GM12864 (cell line): ENCODE data around the gene PCGF3.
"Not testable (repeated sequence)": the region's sequence is repeated elsewhere in the genome, so short reads cannot be mapped to it uniquely, and the experiment has no call there.

Experiments used
- DNase-seq: peaks from one replicate; pipeline ENCODE4 v3.0.0-alpha.2; 2011; ENCODE audit warnings: low read depth
- H3K4me3 ChIP-seq: 2 replicates; pipeline ENCODE4 v1.5.1; 2011; ENCODE audit warnings: mild to moderate bottlenecking, low read depth, low read length, control low read depth
- TF ChIP-seq, protein P1 (sequence below): IDR thresholded peaks from 2 replicates; pipeline ENCODE4 v1.5.1; 2011; ENCODE audit warnings: low read depth, mild to moderate bottlenecking, moderate library complexity, low read length, control low read depth, inconsistent platforms; ENCODE audit errors: missing control alignments

PCGF3 gene

DNA sequence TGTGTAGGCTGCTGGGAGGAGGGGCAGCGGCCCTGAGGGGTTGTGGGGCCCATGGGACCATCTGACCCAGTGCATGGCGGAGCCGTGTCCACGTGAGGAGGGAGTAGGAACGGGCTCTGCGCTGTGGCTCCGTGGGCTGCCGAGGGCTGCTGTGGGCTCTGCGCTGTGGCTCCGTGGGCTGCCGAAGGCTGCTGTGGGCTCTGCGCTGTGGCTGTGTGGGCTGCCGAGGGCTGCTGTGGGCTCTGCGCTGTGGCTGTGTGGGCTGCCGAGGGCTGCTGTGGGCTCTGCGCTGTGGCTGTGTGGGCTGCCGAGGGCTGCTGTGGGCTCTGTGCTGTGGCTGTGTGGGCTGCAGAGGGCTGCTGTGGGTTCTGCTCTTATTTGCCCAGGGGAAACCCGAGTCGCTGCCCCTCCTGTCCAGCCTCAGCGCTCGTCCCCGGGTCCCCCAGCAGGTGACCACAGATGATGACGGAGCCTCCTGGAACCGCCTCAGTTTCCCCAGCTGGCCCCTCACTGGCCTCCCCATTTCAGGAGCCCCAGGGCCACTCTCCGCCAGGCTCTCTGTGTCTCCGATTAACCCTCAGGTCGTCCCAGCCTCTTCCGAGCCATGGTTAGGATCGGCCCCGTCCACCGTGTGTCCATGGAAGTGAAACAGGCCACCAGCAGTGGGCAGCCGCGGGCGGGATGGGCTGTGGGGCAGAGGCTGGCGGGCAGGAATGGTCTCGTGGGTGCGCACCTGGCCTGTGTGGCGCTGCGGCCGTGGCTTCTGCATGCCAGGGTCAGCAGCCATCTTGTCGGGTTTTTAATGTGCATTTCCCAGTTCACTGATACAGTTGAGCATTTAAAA, 20.0 kb downstream of the PCGF3 start:
- no peak for DNase-seq
- no peak overlapping the region for H3K4me3 ChIP-seq
- TF ChIP-seq, protein P1, sequence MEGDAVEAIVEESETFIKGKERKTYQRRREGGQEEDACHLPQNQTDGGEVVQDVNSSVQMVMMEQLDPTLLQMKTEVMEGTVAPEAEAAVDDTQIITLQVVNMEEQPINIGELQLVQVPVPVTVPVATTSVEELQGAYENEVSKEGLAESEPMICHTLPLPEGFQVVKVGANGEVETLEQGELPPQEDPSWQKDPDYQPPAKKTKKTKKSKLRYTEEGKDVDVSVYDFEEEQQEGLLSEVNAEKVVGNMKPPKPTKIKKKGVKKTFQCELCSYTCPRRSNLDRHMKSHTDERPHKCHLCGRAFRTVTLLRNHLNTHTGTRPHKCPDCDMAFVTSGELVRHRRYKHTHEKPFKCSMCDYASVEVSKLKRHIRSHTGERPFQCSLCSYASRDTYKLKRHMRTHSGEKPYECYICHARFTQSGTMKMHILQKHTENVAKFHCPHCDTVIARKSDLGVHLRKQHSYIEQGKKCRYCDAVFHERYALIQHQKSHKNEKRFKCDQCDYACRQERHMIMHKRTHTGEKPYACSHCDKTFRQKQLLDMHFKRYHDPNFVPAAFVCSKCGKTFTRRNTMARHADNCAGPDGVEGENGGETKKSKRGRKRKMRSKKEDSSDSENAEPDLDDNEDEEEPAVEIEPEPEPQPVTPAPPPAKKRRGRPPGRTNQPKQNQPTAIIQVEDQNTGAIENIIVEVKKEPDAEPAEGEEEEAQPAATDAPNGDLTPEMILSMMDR: no peak

DNA sequence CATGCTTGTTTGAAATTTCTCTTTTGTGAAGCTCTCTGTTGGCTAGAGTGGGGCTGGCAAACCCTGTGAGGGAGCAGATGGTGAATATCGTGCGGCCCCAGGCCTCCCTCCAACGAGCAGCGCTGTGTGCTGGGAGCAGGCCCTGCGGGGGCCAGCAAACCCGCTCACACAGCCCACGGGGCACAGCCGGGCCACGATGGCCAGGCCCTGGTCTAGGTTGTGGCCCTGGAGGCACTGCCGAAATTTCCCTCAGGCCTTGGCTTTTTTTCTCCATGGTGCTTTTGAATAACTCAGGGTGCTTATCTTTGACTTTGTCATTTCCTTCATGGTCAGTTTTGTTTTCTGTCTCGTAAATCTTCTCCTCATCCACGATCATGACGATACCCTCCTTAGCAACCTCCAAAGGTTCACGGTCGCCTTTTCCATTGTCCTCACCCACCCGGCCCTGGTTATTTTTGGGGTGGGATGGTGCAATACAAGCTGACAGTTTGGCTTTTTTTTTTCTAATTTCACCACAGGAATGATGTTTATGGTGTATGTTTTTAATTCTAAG, 20.7 kb downstream of the PCGF3 start:
- no peak for DNase-seq
- TF ChIP-seq, protein P1: no peak
- no peak overlapping the region for H3K4me3 ChIP-seq

DNA sequence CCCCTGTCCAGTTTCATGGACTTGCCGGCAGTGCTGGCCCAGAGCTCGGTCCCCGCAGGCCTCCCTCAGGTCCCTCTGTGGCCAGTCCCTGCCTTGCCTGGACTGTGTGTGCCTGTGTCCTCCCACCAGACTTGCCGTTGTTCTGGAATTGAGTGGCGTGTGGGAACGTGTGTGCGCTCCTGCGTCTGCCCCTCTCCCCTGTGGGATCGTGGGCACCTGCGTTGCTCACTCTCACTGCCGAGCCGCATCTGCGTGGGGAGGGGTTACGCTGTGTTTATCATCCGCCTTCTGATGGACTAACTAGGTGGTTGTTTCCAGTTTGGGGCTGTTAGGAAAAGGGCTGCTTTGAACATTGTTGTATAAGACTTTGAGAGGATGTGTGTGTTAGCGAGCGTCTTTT, 21.2 kb downstream of the PCGF3 start:
- TF ChIP-seq, protein P1: no peak
- H3K4me3 ChIP-seq: no peak overlapping the region
- no peak for DNase-seq

DNA sequence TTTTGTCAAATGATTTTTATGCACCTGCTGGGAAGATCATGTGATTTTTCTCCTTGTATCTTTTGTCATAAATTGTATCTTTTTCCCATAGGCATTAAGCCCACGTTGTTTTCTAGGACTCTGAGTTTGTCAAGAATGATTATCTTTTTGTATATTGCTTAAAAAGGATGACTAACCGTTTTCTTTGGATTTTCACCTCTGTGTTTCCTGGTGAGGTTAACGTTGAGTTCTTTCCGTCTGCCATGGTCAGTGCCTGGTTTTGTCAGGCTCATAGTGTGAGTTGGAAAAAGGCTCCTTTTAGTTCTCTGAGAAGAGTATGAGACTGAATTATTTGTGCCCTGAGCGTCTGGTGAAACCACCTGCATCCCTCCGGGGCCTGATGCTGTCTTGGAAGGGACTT, 21.9 kb downstream of the PCGF3 start:
- no peak overlapping the region for H3K4me3 ChIP-seq
- DNase-seq: no peak
- TF ChIP-seq, protein P1: no peak

DNA sequence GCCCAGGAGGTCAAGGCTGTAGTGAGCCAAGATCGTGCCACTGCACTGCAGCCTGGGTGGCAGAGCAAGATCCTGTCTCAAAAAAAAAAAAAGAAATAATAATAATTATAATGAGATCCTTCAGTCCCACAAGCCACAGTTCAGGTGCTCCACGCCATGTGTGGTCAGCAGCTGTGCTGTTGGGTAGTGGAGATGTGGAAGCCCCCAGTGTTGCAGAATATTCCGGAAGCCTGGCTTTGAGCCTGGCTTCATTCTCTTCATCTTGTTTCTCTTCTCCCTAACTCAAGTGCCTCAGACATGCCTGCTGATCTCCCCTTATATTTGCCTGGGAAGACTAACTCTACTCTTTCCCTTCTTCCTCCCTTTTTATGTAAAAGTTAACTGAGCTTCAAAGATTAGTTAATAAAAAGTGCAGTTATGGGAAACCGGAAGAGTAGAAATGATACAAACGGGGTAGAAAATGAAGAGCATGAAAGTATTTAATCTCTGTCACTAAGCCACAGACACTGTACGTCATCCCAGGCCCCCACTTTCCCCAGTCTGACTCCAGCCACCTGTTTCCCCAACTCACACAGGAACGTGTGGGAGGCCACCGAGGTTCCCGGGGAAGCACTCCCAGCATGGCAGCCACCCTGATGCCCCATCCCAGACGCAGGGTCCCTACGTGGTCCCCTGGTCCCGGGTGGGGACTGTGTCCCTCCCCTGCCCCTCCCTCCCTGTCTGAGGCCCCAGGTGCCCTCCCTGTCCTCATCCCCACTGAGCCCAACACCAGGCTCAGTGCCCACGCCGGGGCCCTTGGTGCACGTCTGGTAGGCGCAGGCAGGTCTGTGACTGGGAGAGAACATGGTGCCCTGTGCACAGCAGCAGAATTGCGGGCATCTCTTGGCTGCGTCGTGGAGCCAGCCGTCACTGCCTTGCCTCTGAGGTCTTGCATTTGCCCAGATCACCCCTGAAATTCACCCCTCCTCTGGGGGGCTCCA, 24.0 kb downstream of the PCGF3 start:
- TF ChIP-seq, protein P1: no peak
- no peak overlapping the region for H3K4me3 ChIP-seq

DNA sequence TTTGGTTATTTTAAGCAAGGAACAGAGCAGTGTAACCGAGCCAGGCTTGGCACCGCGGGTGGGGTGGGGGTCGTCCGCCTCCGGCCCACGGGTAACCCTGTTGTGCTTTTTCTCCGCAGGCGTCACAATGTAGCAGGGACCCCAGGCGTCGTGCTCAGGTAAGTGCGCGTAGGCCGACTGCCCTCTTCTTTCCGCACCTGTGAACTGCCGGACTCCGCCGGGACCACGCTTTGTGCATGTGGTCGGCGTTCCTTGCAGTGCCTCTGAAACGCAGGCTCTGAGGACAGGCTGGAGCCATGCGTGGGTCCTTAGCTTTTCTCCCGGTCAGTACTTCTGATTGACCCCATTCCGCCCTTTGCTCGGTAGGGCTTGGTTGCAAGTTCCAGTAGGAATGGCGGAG, 24.9 kb downstream of the PCGF3 start:
- TF ChIP-seq, protein P1: no peak
- no peak overlapping the region for H3K4me3 ChIP-seq
- no peak for DNase-seq

More for the DNA sequence above, 24.0 kb downstream of the PCGF3 start:
- no peak for DNase-seq

DNA sequence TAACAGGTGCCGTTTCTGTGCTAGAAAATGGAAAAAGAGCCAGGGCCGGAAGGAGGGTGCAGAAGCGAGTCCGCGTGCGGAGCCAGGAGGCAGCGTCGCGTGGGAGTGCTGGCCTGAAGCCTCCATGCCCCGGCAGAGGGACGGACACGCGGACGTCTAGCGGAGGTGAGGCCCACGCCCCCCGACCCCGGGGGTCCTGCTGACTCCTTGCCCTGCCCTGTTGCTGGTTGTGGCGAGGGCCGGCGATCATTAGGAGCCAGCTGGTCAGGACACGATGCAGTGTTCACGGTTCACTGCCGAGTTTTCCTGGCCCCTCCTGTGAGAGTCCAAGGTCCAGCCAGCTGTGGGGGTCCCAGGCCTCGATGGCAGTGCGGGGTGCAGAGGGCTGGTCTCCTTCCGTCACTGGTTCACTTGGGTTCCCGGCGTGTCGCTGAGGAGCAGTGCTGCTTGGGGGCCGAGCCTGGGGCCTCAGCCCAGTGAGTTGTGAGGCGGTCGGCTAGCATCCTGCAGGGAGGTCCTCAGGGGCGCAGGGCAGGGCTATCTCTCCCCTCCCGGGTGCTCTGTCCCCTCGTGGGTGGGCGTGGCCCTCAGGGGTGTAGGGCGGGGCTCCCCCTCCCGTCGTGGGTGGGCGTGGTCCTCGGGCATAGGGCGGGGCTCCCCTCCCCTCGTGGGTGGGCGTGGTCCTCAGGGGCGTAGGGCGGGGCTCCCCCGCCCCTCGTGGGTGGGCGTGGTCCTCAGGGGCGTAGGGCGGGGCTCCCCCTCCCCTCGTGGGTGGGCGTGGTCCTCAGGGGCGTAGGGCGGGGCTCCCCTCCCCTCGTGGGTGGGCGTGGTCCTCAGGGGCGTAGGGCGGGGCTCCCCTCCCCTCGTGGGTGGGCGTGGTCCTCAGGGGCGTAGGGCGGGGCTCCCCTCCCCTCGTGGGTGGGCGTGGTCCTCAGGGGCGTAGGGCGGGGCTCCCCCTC, 25.6 kb downstream of the PCGF3 start:
- not testable (repeated sequence) for DNase-seq

DNA sequence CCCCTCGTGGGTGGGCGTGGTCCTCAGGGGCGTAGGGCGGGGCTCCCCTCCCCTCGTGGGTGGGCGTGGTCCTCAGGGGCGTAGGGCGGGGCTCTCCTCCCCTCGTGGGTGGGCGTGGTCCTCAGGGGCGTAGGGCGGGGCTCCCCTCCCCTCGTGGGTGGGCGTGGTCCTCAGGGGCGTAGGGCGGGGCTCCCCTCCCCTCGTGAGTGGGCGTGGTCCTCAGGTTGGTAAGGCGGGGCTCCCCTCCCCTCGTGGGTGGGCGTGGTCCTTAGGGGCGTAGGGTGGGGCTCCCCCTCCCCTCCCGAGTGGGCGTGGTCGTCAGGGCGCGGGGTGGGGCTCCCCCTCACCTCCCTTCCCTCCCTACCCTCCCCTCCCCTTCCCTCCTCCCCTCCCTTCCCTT, 26.3 kb downstream of the PCGF3 start:
- DNase-seq, H3K4me3 ChIP-seq: not testable (repeated sequence)

More for the DNA sequence above, 25.6 kb downstream of the PCGF3 start:
- not testable (repeated sequence) for H3K4me3 ChIP-seq
